SK-N-MC (cell line): ENCODE data around the gene CIITA.
A peak's percentile ranks its signal among the peaks of the same experiment; 100 is the strongest.

Source experiments
- DNase-seq: peaks from one replicate; pipeline ENCODE4 v3.0.0-alpha.2; 2011; ENCODE audit warnings: low read depth, low spot score
- H3K27ac ChIP-seq: fragments of 200-600 bp; sonication (generic); 2 replicates; pipeline ENCODE4 v1.5.1; 2016; ENCODE audit warnings: mixed run types
- H3K36me3 ChIP-seq: fragments of 200-600 bp; sonication (generic); 2 replicates; pipeline ENCODE4 v1.6.1; 2017; ENCODE audit warnings: antibody characterized with exemption, low read length, mixed read lengths; ENCODE audit not compliant: insufficient read depth
- H3K4me3 ChIP-seq: fragments of 200-600 bp; sonication (generic); 2 replicates; pipeline ENCODE4 v1.5.1; 2016
- H3K9ac ChIP-seq: fragments of 200-600 bp; sonication (generic); 2 replicates; pipeline ENCODE4 v1.8.0; 2017; ENCODE audit warnings: mixed run types, mixed read lengths; ENCODE audit not compliant: insufficient read length
- H3K9me3 ChIP-seq: fragments of 200-600 bp; sonication (generic); 2 replicates; pipeline ENCODE4 v1.6.1; 2017; ENCODE audit warnings: low read depth, mild to moderate bottlenecking, antibody characterized with exemption, low read length, moderate library complexity, mixed read lengths
- EZH2 ChIP-seq: fragments of 200-600 bp; sonication (generic); IDR thresholded peaks from one replicate; pipeline ENCODE4 v1.6.1; 2017; ENCODE audit warnings: antibody characterized with exemption
- FOXP2 ChIP-seq: optimal IDR thresholded peaks from 2 replicates; pipeline ENCODE3; 2011; ENCODE audit warnings: mild to moderate bottlenecking, moderate library complexity; ENCODE audit not compliant: insufficient read depth; ENCODE audit errors: extremely low read length, control extremely low read depth
- POLR2AphosphoS5 ChIP-seq: IDR thresholded peaks from 2 replicates; pipeline ENCODE4 v1.6.1; 2012; ENCODE audit warnings: mild to moderate bottlenecking, low read depth, low read length, borderline replicate concordance

The CIITA gene

GRCh38 chr16:10969615-10970014 lies 92.6 kb downstream of the CIITA start:
- no peaks in the 10 kb centered on the region for H3K9me3 ChIP-seq
- H3K4me3 ChIP-seq = no peak overlapping the region
- no peak for DNase-seq
- peaks cover 4% of the 10 kb centered on the region; the same call in 1 of the 2 replicates for H3K36me3 ChIP-seq
- TF ChIP-seq EZH2 (no peak), POLR2AphosphoS5 (no peak), FOXP2 (no peak)
- H3K27ac ChIP-seq = no peak overlapping the region
- no peak overlapping the region for H3K9ac ChIP-seq

- no peak for TF ChIP-seq EZH2
- TF ChIP-seq POLR2AphosphoS5 = no peak
- TF ChIP-seq FOXP2 = no peak
- Histone ChIP-seq H3K9me3 (no peaks in the 10 kb centered on the region), H3K27ac (no peak overlapping the region), H3K36me3 (peaks cover 4% of the 10 kb centered on the region; the same call in 1 of the 2 replicates), H3K4me3 (no peak overlapping the region), H3K9ac (no peak overlapping the region)
- no peak for DNase-seq
These were observed 93.1 kb downstream of the CIITA start for GRCh38 chr16:10970065-10970464.

GRCh38 chr16:10971560-10971961 lies 94.6 kb downstream of the CIITA start:
- peak; percentile 79 for DNase-seq
- H3K27ac ChIP-seq = no peak overlapping the region
- H3K9ac ChIP-seq = no peak overlapping the region
- H3K36me3 ChIP-seq = peaks cover 4% of the 10 kb centered on the region; the same call in 1 of the 2 replicates
- H3K9me3 ChIP-seq = no peaks in the 10 kb centered on the region
- TF ChIP-seq POLR2AphosphoS5 (no peak), EZH2 (no peak)
- H3K4me3 ChIP-seq = no peak overlapping the region

GRCh38 chr16:10972108-10972818 lies 95.3 kb downstream of the CIITA start:
- no peak overlapping the region for H3K27ac ChIP-seq
- peaks cover 4% of the 10 kb centered on the region; the same call in 1 of the 2 replicates for H3K36me3 ChIP-seq
- no peak for TF ChIP-seq EZH2
- TF ChIP-seq POLR2AphosphoS5 = no peak
- TF ChIP-seq FOXP2 = no peak

GRCh38 chr16:10972819-10973464 lies 95.9 kb downstream of the CIITA start:
- no peak overlapping the region for H3K9ac ChIP-seq
- DNase-seq = no peak
- H3K9me3 ChIP-seq = no peaks in the 10 kb centered on the region
- TF ChIP-seq FOXP2 = no peak
- TF ChIP-seq EZH2 = no peak
- TF ChIP-seq POLR2AphosphoS5 = no peak
- H3K36me3 ChIP-seq = peaks cover 4% of the 10 kb centered on the region; the same call in 1 of the 2 replicates
- H3K4me3 ChIP-seq = no peak overlapping the region
- H3K27ac ChIP-seq = no peak overlapping the region

More at GRCh38 chr16:10972108-10972818, 95.3 kb downstream of the CIITA start:
- Histone ChIP-seq H3K9me3 (no peaks in the 10 kb centered on the region), H3K4me3 (no peak overlapping the region), H3K9ac (no peak overlapping the region)
- no peak for DNase-seq

- no peak overlapping the region for H3K4me3 ChIP-seq
- no peak for DNase-seq
- H3K9me3 ChIP-seq = no peaks in the 10 kb centered on the region
- no peaks in the 10 kb centered on the region; the same call in 1 of the 2 replicates for H3K36me3 ChIP-seq
- no peak overlapping the region for H3K9ac ChIP-seq
- no peak for TF ChIP-seq FOXP2
- no peak for TF ChIP-seq POLR2AphosphoS5
- TF ChIP-seq EZH2 = no peak
- no peak overlapping the region for H3K27ac ChIP-seq
These were observed 99.6 kb downstream of the CIITA start for GRCh38 chr16:10976634-10977033.

GRCh38 chr16:10978124-10978523 lies 101.1 kb downstream of the CIITA start:
- Histone ChIP-seq H3K27ac (no peak overlapping the region), H3K4me3 (no peak overlapping the region), H3K9ac (no peak overlapping the region), H3K36me3 (no peaks in the 10 kb centered on the region; the same call in 1 of the 2 replicates), H3K9me3 (no peaks in the 10 kb centered on the region)
- no peak for DNase-seq
- TF ChIP-seq POLR2AphosphoS5 (no peak), FOXP2 (no peak)

- no peak overlapping the region for H3K9ac ChIP-seq
- no peaks in the 10 kb centered on the region for H3K9me3 ChIP-seq
- TF ChIP-seq POLR2AphosphoS5 (no peak), EZH2 (no peak), FOXP2 (no peak)
- no peaks in the 10 kb centered on the region for H3K36me3 ChIP-seq
- H3K4me3 ChIP-seq = no peak overlapping the region
- DNase-seq = no peak
- H3K27ac ChIP-seq = no peak overlapping the region
These were observed 102.0 kb downstream of the CIITA start for GRCh38 chr16:10978871-10979446.
